Adipocyte (in vitro differentiated cells): ENCODE data around the gene PGM5.

Experiments
- DNase-seq: peaks from one replicate; pipeline ENCODE4 v3.0.0-alpha.2; 2015; ENCODE audit warnings: low read depth
- H3K27me3 ChIP-seq: replicated peaks from 2 replicates; pipeline ENCODE4 v1.7.0; 2013; ENCODE audit warnings: mild to moderate bottlenecking, low read length, moderate library complexity; ENCODE audit not compliant: control insufficient read depth, insufficient read depth
- H3K36me3 ChIP-seq: 2 replicates; pipeline ENCODE4 v1.7.0; 2013; ENCODE audit warnings: low read length, mild to moderate bottlenecking, moderate library complexity; ENCODE audit not compliant: control insufficient read depth, insufficient read depth, severe bottlenecking
- H3K4me1 ChIP-seq: 2 replicates; pipeline ENCODE4 v1.7.0; 2013; ENCODE audit warnings: mild to moderate bottlenecking, low read length, moderate library complexity; ENCODE audit not compliant: control insufficient read depth, insufficient read depth
- H3K4me3 ChIP-seq: 2 replicates; pipeline ENCODE4 v1.7.0; 2013; ENCODE audit warnings: mild to moderate bottlenecking, low read length, moderate library complexity
- H3K9ac ChIP-seq: 2 replicates; pipeline ENCODE4 v1.7.0; 2013; ENCODE audit warnings: mild to moderate bottlenecking, low read length, moderate library complexity
- H3K9me3 ChIP-seq: 2 replicates; pipeline ENCODE4 v1.7.0; 2013; ENCODE audit warnings: mild to moderate bottlenecking, low read length, moderate library complexity; ENCODE audit not compliant: control insufficient read depth

Gene PGM5

GRCh38 chr9:68497629-68498028 lies 141.2 kb downstream of the PGM5 start:
- Histone ChIP-seq H3K4me3 (no peak overlapping the region), H3K9ac (no peak overlapping the region), H3K27me3 (no peaks in the 10 kb centered on the region), H3K9me3 (no peaks in the 10 kb centered on the region), H3K4me1 (peaks cover 25% of the 10 kb centered on the region), H3K36me3 (no peaks in the 10 kb centered on the region)
- no peak for DNase-seq

GRCh38 chr9:68498816-68499215 lies 142.4 kb downstream of the PGM5 start:
- DNase-seq: no peak
- Histone ChIP-seq H3K4me1 (peaks cover 22% of the 10 kb centered on the region), H3K9ac (no peak overlapping the region)

GRCh38 chr9:68500457-68501381 lies 144.3 kb downstream of the PGM5 start:
- DNase-seq: peak; percentile 31
- no peaks in the 10 kb centered on the region for H3K9me3 ChIP-seq
- H3K9ac ChIP-seq: no peak overlapping the region
- peaks cover 12% of the 10 kb centered on the region for H3K4me1 ChIP-seq
- H3K4me3 ChIP-seq: no peak overlapping the region
- no peaks in the 10 kb centered on the region for H3K36me3 ChIP-seq
- no peaks in the 10 kb centered on the region for H3K27me3 ChIP-seq

More at GRCh38 chr9:68498816-68499215, 142.4 kb downstream of the PGM5 start:
- Histone ChIP-seq H3K36me3 (no peaks in the 10 kb centered on the region), H3K4me3 (no peak overlapping the region), H3K27me3 (no peaks in the 10 kb centered on the region), H3K9me3 (no peaks in the 10 kb centered on the region)

DNA sequence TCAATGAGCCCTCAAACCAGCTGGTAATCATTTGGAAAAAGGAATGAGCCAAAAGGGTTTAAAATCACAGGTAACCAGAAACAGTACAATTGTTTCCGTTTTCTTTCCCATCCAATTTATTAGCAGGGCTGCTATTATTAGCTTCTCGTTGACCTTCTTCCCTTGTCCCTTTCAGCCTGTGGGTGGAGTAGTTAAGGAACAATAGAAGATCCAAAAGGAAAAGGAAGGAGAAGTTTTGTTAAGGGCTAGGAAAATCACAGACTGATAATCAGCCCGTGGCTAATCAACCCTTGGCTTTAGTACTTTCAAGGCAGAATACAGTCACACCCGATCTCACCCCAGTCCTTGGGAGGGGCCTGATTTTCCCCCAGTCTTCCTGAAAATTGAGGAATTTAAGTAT lies 145.9 kb downstream of the PGM5 start:
- H3K9ac ChIP-seq: no peak overlapping the region
- H3K4me1 ChIP-seq: peaks cover 18% of the 10 kb centered on the region
- H3K36me3 ChIP-seq: no peaks in the 10 kb centered on the region
- DNase-seq: no peak
- H3K27me3 ChIP-seq: no peaks in the 10 kb centered on the region
- H3K4me3 ChIP-seq: no peak overlapping the region
- H3K9me3 ChIP-seq: no peaks in the 10 kb centered on the region

- H3K4me3 ChIP-seq: no peak overlapping the region
- H3K36me3 ChIP-seq: no peaks in the 10 kb centered on the region
- H3K4me1 ChIP-seq: peaks cover 12% of the 10 kb centered on the region
- DNase-seq: no peak
- H3K9ac ChIP-seq: no peak overlapping the region
- no peaks in the 10 kb centered on the region for H3K9me3 ChIP-seq
- no peaks in the 10 kb centered on the region for H3K27me3 ChIP-seq
Measured at GRCh38 chr9:68505681-68506409, 149.4 kb downstream of the PGM5 start.

- H3K4me3 ChIP-seq: no peak overlapping the region
- H3K36me3 ChIP-seq: no peaks in the 10 kb centered on the region
- H3K27me3 ChIP-seq: no peaks in the 10 kb centered on the region
- no peak overlapping the region for H3K9ac ChIP-seq
- peaks cover 8% of the 10 kb centered on the region for H3K4me1 ChIP-seq
- no peaks in the 10 kb centered on the region for H3K9me3 ChIP-seq
- no peak for DNase-seq
Measured at GRCh38 chr9:68506551-68506950, 150.1 kb downstream of the PGM5 start.

GRCh38 chr9:68507130-68507805 lies 150.9 kb downstream of the PGM5 start:
- no peaks in the 10 kb centered on the region for H3K9me3 ChIP-seq
- no peak overlapping the region for H3K9ac ChIP-seq
- peaks cover 8% of the 10 kb centered on the region for H3K4me1 ChIP-seq
- no peaks in the 10 kb centered on the region for H3K27me3 ChIP-seq
- peak; percentile 57 for DNase-seq
- H3K4me3 ChIP-seq: no peak overlapping the region
- H3K36me3 ChIP-seq: no peaks in the 10 kb centered on the region

- peaks cover 8% of the 10 kb centered on the region for H3K4me1 ChIP-seq
- no peak overlapping the region for H3K4me3 ChIP-seq
- H3K36me3 ChIP-seq: no peaks in the 10 kb centered on the region
- H3K9me3 ChIP-seq: no peaks in the 10 kb centered on the region
- H3K9ac ChIP-seq: peak overlapping the region; percentile 33
- DNase-seq: no peak
- no peaks in the 10 kb centered on the region for H3K27me3 ChIP-seq
Measured at GRCh38 chr9:68507806-68508145, 151.4 kb downstream of the PGM5 start.

DNA sequence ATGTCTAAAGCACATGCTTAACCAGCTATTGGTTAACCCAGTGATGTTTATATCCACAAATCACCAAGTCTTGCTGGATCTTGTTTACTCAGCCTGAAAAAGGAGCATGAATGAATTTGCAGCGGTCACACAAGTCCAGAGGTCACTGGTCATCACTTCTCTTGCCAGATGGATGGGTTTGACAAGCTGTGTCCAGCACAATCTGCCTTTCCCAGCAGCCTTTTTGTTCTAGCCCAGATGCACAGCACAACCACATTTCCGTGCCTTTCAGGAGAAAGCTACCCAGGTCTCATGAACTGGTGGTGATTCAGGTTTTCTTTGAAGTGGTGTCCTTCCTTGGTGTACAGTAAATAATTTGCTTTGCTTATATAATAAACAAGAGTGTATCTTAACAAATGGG lies 152.1 kb downstream of the PGM5 start:
- no peaks in the 10 kb centered on the region for H3K27me3 ChIP-seq
- H3K9me3 ChIP-seq: no peaks in the 10 kb centered on the region
- no peak overlapping the region for H3K9ac ChIP-seq
- no peak overlapping the region for H3K4me3 ChIP-seq
- H3K36me3 ChIP-seq: no peaks in the 10 kb centered on the region
- peaks cover 8% of the 10 kb centered on the region for H3K4me1 ChIP-seq
- DNase-seq: no peak

DNA sequence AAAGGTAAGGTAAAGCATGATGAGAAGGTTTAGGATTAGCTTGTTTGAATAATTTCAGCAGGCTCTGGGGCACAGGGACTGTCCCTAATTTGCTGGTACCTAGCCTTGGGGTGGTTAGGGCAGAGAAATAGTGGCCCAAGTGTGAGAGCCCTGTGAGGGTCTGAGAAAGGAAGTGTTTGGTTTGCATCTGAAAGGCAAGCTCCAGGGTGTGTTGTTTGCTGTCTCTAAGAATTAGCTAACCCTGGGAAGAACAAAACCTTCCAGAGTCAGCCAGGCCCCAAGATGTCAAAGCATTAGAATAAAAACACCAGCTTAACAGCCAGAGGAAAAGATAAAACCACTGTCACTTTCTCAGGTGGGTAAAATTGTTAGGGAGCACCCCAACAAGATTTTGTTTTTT lies 153.3 kb downstream of the PGM5 start:
- Histone ChIP-seq H3K27me3 (no peaks in the 10 kb centered on the region), H3K9me3 (no peaks in the 10 kb centered on the region)
- DNase-seq: no peak

GRCh38 chr9:68513385-68513784 lies 157.0 kb downstream of the PGM5 start:
- Histone ChIP-seq H3K4me1 (peaks cover 12% of the 10 kb centered on the region), H3K9me3 (peaks cover 7% of the 10 kb centered on the region), H3K27me3 (no peaks in the 10 kb centered on the region), H3K36me3 (no peaks in the 10 kb centered on the region), H3K9ac (no peak overlapping the region), H3K4me3 (no peak overlapping the region)
- no peak for DNase-seq

More for the DNA sequence above, 153.3 kb downstream of the PGM5 start:
- no peak overlapping the region for H3K9ac ChIP-seq
- H3K36me3 ChIP-seq: no peaks in the 10 kb centered on the region
- H3K4me3 ChIP-seq: no peak overlapping the region
- peaks cover 8% of the 10 kb centered on the region for H3K4me1 ChIP-seq
